Measurements from ENCODE around the gene SP8.

The SP8 gene

DNA sequence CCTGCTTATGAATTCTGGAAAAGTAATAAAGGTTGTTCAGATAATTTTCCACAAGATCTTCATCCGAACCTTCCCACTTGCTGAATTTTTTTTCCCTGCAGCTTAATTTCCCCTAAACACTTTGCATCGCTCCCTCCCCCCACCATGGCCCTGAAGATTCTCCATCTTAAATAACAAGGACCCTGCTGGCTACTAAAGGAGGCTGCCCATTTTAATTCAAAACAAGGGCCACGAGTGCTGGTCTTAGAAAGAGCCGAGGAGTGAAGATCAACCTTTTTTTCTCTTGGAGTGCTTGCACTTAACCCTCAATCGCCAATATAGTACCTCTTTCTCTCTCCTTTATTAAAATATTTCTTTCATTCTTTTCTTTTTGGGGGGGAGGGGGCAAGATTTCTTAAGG, 9.2 kb upstream of the SP8 start:
- DNase-seq (ENCODE audit: low read depth) = no peak
- H3K4me3 ChIP-seq (ENCODE audit: low read depth, low read length) = no peak overlapping the region
- TF ChIP-seq MYC (IDR thresholded peaks at IDR 0.05; ENCODE audit: low read depth, low read length) (no peak), POLR2A (IDR thresholded peaks at IDR 0.05; ENCODE audit: extremely low read depth, insufficient read length) (no peak)
- TF ChIP-seq, protein P1, sequence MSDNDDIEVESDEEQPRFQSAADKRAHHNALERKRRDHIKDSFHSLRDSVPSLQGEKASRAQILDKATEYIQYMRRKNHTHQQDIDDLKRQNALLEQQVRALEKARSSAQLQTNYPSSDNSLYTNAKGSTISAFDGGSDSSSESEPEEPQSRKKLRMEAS (IDR thresholded peaks at IDR 0.05; ENCODE audit: low read depth, low read length) = no peak
- TF ChIP-seq, protein P2, sequence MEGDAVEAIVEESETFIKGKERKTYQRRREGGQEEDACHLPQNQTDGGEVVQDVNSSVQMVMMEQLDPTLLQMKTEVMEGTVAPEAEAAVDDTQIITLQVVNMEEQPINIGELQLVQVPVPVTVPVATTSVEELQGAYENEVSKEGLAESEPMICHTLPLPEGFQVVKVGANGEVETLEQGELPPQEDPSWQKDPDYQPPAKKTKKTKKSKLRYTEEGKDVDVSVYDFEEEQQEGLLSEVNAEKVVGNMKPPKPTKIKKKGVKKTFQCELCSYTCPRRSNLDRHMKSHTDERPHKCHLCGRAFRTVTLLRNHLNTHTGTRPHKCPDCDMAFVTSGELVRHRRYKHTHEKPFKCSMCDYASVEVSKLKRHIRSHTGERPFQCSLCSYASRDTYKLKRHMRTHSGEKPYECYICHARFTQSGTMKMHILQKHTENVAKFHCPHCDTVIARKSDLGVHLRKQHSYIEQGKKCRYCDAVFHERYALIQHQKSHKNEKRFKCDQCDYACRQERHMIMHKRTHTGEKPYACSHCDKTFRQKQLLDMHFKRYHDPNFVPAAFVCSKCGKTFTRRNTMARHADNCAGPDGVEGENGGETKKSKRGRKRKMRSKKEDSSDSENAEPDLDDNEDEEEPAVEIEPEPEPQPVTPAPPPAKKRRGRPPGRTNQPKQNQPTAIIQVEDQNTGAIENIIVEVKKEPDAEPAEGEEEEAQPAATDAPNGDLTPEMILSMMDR (IDR thresholded peaks at IDR 0.05; ENCODE audit: low read depth, low read length) = no peak

DNA sequence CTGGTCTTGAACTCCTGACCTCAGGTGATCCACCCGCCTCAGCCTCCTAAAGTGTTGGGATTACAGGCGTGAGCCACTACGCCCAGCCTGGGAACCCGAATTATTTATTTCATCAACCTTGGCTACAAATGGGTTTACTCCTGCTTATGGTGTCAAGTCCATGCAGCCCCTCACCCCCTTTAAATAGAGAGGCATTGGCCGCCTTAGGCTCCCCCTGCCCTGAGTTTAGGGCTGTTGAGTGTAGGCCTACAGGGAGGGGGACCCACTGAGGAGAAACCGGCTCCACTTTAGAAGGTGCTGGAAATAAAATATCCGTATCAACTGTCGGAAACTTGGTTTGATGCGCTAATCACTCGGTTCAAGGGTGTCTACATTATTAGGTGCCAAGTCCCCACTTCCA, 8.7 kb upstream of the SP8 start:
- H3K4me3 ChIP-seq (ENCODE audit: low read depth, low read length) = no peak overlapping the region
- TF ChIP-seq MYC (IDR thresholded peaks at IDR 0.05; ENCODE audit: low read depth, low read length) (no peak), POLR2A (IDR thresholded peaks at IDR 0.05; ENCODE audit: extremely low read depth, insufficient read length) (no peak)
- TF ChIP-seq, protein P2 (IDR thresholded peaks at IDR 0.05; ENCODE audit: low read depth, low read length) = no peak
- TF ChIP-seq, protein P1 (IDR thresholded peaks at IDR 0.05; ENCODE audit: low read depth, low read length) = no peak
- DNase-seq (ENCODE audit: low read depth) = no peak

DNA sequence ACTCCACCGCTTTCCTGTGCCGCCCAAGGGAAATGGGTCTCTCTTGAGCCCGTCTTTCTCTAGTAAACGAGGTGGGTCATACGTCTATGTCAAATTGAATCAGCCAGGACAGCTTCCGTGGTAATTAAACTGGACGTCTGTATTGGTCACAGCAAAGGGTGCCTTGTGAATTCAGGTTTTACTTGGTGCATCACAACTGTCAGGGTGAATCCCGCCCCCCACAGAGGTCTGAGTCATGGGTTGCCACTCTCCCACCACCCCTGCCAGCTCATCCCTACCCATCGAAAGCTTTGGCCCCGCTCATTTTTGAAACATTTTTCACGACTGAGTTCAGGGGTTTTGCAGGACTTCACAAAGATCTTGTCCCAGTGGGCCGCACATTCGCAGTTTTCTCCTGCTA, 8.0 kb upstream of the SP8 start:
- DNase-seq (ENCODE audit: low read depth) = no peak
- TF ChIP-seq, protein P1 (IDR thresholded peaks at IDR 0.05; ENCODE audit: low read depth, low read length) = no peak
- TF ChIP-seq, protein P2 (IDR thresholded peaks at IDR 0.05; ENCODE audit: low read depth, low read length) = no peak
- TF ChIP-seq MYC (IDR thresholded peaks at IDR 0.05; ENCODE audit: low read depth, low read length) (no peak), POLR2A (IDR thresholded peaks at IDR 0.05; ENCODE audit: extremely low read depth, insufficient read length) (no peak)
- H3K4me3 ChIP-seq (ENCODE audit: low read depth, low read length) = no peak overlapping the region

DNA sequence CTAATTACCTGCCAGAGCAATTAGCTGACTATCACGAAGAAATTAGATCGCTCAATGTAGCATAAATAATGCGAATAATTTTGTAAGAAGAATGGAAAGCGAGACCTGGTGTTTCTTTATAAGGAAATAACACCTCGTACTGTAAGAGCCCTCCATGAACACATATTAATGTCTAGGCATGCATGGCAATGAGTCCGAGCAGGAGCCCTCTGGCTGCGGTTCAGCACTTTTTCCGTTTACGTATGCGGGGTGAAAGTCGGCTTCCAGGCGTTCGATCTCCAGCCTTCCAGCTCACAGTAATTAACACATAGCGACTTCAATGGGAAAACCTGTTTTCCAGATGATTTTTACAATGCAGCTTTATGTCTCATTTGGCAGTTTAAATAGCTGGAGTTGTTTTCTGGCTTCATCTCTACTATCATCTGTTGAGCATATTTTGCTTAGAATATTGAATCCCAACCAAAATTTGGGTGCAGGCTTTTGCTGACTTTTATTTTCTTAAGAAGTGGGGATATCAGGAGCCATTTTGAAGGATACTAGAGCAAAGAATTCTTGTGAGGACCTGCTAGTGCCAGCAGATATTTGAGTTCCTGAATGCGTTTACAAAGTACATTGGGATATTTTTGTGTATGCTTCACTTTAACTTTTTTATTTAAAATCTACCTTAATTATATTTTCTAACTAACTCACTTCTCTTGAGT, 7.2 kb upstream of the SP8 start:
- DNase-seq (ENCODE audit: low read depth) = no peak
- TF ChIP-seq MYC (IDR thresholded peaks at IDR 0.05; ENCODE audit: low read depth, low read length) (no peak), POLR2A (IDR thresholded peaks at IDR 0.05; ENCODE audit: extremely low read depth, insufficient read length) (no peak)
- TF ChIP-seq, protein P2 (IDR thresholded peaks at IDR 0.05; ENCODE audit: low read depth, low read length) = no peak
- TF ChIP-seq, protein P1 (IDR thresholded peaks at IDR 0.05; ENCODE audit: low read depth, low read length) = no peak
- no peak overlapping the region for H3K4me3 ChIP-seq (ENCODE audit: low read depth, low read length)

DNA sequence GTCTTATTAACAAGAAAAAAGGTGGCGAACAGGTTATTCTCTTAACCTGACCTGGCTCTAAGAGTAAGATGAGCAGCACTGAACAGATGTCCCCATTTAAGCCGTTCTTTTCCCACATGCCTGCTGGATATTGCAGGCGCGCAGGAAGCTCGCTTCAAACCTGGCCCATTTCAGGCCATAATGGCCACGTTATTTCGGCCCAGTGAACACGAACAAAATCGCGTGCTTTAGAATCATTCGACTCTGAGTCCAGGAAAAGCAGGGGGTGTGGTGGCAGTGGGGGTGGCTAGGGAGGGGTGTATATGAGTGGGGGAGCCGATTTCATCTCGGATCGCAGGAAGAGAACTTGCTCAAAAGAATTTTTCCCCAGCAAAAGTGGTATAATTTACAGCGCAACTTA, 6.6 kb upstream of the SP8 start:
- DNase-seq (ENCODE audit: low read depth) = no peak
- no peak overlapping the region for H3K4me3 ChIP-seq (ENCODE audit: low read depth, low read length)
- TF ChIP-seq MYC (IDR thresholded peaks at IDR 0.05; ENCODE audit: low read depth, low read length) (no peak), POLR2A (IDR thresholded peaks at IDR 0.05; ENCODE audit: extremely low read depth, insufficient read length) (no peak)
- TF ChIP-seq, protein P1 (IDR thresholded peaks at IDR 0.05; ENCODE audit: low read depth, low read length) = no peak
- TF ChIP-seq, protein P2 (IDR thresholded peaks at IDR 0.05; ENCODE audit: low read depth, low read length) = no peak

Measured in NB4 (cell line).